ENCODE measurements around the gene SAAL1.

GRCh38 chr11:18145837-18146236 is 40.0 kb upstream of the SAAL1 start:
- TF ChIP-seq POLR2AphosphoS5 (IDR thresholded peaks at IDR 0.05) (no peak), CTCF (IDR thresholded peaks at IDR 0.05; ENCODE audit: poor library complexity, severe bottlenecking) (no peak), MXI1 (conservative IDR thresholded peaks at IDR 0.05; ENCODE audit: poor library complexity, severe bottlenecking) (no peak)
